Osteoblast (primary cell): Measurements from ENCODE around the gene IL2RG. TPM values are rescaled to one million over a fixed set of nuclear protein-coding genes. Genes with fewer than 3 reads are reported as not detected.
A peak's percentile ranks its signal among the peaks of the same experiment; 100 is the strongest.

Experiments
- DNase-seq: peaks from one replicate; pipeline ENCODE4 v3.0.0; 2011; ENCODE audit warnings: low spot score, mixed read lengths; ENCODE audit not compliant: insufficient read length; ENCODE audit errors: missing footprints
- H2AFZ ChIP-seq: 2 replicates; pipeline ENCODE4 v1.6.0; 2011; ENCODE audit warnings: mild to moderate bottlenecking, low read length
- H3K27ac ChIP-seq: 2 replicates; pipeline ENCODE4 v1.5.1; 2011; ENCODE audit warnings: mild to moderate bottlenecking, low read depth, low read length, moderate library complexity
- H3K27me3 ChIP-seq: 2 replicates; pipeline ENCODE4 v1.6.0; 2012; ENCODE audit warnings: mild to moderate bottlenecking, control low read depth, inconsistent platforms, low read length, moderate library complexity; ENCODE audit not compliant: insufficient read depth
- H3K36me3 ChIP-seq: 2 replicates; pipeline ENCODE4 v1.5.1; 2011; ENCODE audit warnings: mild to moderate bottlenecking, low read length, control low read depth, moderate library complexity; ENCODE audit not compliant: insufficient read depth
- H3K4me1 ChIP-seq: 2 replicates; pipeline ENCODE4 v1.5.1; 2011; ENCODE audit warnings: mild to moderate bottlenecking, low read length, control low read depth, moderate library complexity; ENCODE audit not compliant: insufficient read depth
- H3K4me2 ChIP-seq: 2 replicates; pipeline ENCODE4 v1.6.0; 2011; ENCODE audit warnings: mild to moderate bottlenecking, low read length; ENCODE audit not compliant: insufficient read depth
- H3K4me3 ChIP-seq: fragments of 200-600 bp; sonication (generic); 3 replicates; pipeline ENCODE4 v1.5.1; 2012; ENCODE audit warnings: mild to moderate bottlenecking, low read length, inconsistent platforms; ENCODE audit not compliant: insufficient read depth
- H3K79me2 ChIP-seq: 2 replicates; pipeline ENCODE4 v1.6.0; 2012; ENCODE audit warnings: mild to moderate bottlenecking, low read length, control low read depth, inconsistent platforms; ENCODE audit not compliant: insufficient read depth
- H3K9me3 ChIP-seq: 2 replicates; pipeline ENCODE4 v1.5.1; 2011; ENCODE audit warnings: low read depth, low read length, control low read depth
- H4K20me1 ChIP-seq: 2 replicates; pipeline ENCODE4 v1.6.0; 2012; ENCODE audit warnings: mild to moderate bottlenecking, low read length, control low read depth; ENCODE audit not compliant: insufficient read depth
- CTCF ChIP-seq: IDR thresholded peaks from 2 replicates; pipeline ENCODE4 v1.5.1; 2011; ENCODE audit warnings: mild to moderate bottlenecking, low read depth, low read length, moderate library complexity; ENCODE audit errors: extremely low read depth
- total RNA-seq: library from RNA; depleted of rRNA; stranded (reverse); fragments of >200 nt; gene quantifications from 2 replicates; pipeline ENCODE4 v1.2.3, GENCODE V29; 2012

Gene IL2RG
- total RNA-seq, 1 donor, result not detected

DNA sequence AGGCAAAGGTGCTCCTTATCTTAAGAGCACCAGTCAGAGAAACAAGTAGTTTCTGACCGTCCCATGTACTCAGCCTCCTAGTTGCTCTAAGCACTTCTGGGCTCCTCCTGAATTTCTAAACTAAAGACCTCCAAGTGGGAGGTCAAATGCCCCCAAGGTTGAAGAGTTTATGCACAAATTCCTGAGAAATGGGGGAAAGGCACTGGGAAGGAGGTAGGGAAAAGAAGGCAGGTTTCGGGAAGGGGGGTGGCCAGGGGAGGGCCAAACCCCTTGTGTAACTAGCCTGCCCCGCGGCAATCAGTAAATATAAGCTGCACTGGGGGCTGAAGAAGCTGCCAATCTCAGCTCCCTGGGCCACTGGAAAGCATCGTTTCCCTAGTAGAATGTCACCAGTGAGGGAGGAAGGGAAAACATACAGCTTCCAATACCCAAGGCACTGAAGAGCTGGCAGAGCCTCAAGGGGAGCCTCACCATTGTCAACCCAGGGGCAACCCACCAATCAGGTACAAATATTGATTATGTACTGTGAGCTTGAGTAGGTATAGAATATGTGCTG, 12.3 kb downstream of the IL2RG start:
- peaks cover 12% of the 10 kb centered on the region for H3K27me3 ChIP-seq

DNA sequence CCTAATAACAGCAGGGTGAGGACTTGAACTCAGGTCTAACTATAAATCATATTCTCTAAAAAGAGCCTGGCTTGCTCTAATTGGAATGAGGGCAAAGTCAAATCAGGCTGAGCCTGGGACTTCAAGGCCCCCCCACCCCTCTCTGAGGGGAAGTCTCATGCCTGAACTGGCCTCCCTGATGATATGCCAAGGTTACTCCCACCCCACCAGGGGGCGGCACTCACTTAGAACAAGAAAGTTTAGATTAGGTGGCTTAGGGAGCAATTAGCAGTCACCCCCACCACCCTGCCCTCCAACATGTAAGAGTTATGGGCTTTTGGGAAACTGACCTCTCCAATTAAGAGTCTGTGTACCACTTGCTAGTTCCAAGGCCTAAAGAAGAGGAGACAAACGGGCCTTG, 13.1 kb downstream of the IL2RG start:
- Histone ChIP-seq H3K4me1 (peaks cover 4% of the 10 kb centered on the region), H3K27me3 (peaks cover 12% of the 10 kb centered on the region), H3K4me3 (no peak overlapping the region), H2AFZ (no peak overlapping the region), H4K20me1 (no peaks in the 10 kb centered on the region), H3K79me2 (no peaks in the 10 kb centered on the region), H3K27ac (no peak overlapping the region), H3K36me3 (no peaks in the 10 kb centered on the region), H3K4me2 (no peak overlapping the region), H3K9me3 (no peaks in the 10 kb centered on the region)
- no peak for DNase-seq
- peak; percentile 46 for TF ChIP-seq CTCF

More for the DNA sequence above, 12.3 kb downstream of the IL2RG start:
- Histone ChIP-seq H3K4me2 (no peak overlapping the region), H3K4me3 (no peak overlapping the region), H3K9me3 (no peaks in the 10 kb centered on the region), H3K4me1 (peaks cover 4% of the 10 kb centered on the region), H2AFZ (no peak overlapping the region), H3K36me3 (no peaks in the 10 kb centered on the region), H4K20me1 (no peaks in the 10 kb centered on the region), H3K79me2 (no peaks in the 10 kb centered on the region), H3K27ac (no peak overlapping the region)
- no peak for DNase-seq
- TF ChIP-seq CTCF, result no peak

GRCh38 chrX:71096760-71097032, 14.7 kb downstream of the IL2RG start:
- no peaks in the 10 kb centered on the region for H4K20me1 ChIP-seq
- no peak overlapping the region for H3K27ac ChIP-seq
- no peak overlapping the region for H2AFZ ChIP-seq
- H3K4me1 ChIP-seq, result peaks cover 4% of the 10 kb centered on the region
- TF ChIP-seq CTCF, result no peak
- DNase-seq, result no peak
- no peaks in the 10 kb centered on the region for H3K36me3 ChIP-seq
- peak overlapping the region; percentile 74 for H3K4me3 ChIP-seq
- H3K9me3 ChIP-seq, result no peaks in the 10 kb centered on the region
- peaks cover 12% of the 10 kb centered on the region for H3K27me3 ChIP-seq
- H3K4me2 ChIP-seq, result peak overlapping the region; percentile 94
- H3K79me2 ChIP-seq, result no peaks in the 10 kb centered on the region

- no peaks in the 10 kb centered on the region for H3K79me2 ChIP-seq
- H3K4me2 ChIP-seq, result peak overlapping the region; percentile 94
- no peaks in the 10 kb centered on the region for H4K20me1 ChIP-seq
- H3K27me3 ChIP-seq, result peaks cover 12% of the 10 kb centered on the region
- no peak for TF ChIP-seq CTCF
- peak overlapping the region; percentile 74 for H3K4me3 ChIP-seq
- peaks cover 4% of the 10 kb centered on the region for H3K4me1 ChIP-seq
- H3K27ac ChIP-seq, result no peak overlapping the region
- H3K9me3 ChIP-seq, result no peaks in the 10 kb centered on the region
- peak overlapping the region; percentile 88 for H2AFZ ChIP-seq
- H3K36me3 ChIP-seq, result no peaks in the 10 kb centered on the region
- DNase-seq, result peak; percentile 88
Measured at GRCh38 chrX:71095981-71096759, 15.2 kb downstream of the IL2RG start.
